Measurements from ENCODE around the gene MRPL23. TPM values are rescaled to one million over a fixed set of nuclear protein-coding genes. Genes with fewer than 3 reads are reported as not detected.

The MRPL23 gene
- total RNA-seq, 2 donors from 2014 or later, result 69.9 to 109 TPM

DNA sequence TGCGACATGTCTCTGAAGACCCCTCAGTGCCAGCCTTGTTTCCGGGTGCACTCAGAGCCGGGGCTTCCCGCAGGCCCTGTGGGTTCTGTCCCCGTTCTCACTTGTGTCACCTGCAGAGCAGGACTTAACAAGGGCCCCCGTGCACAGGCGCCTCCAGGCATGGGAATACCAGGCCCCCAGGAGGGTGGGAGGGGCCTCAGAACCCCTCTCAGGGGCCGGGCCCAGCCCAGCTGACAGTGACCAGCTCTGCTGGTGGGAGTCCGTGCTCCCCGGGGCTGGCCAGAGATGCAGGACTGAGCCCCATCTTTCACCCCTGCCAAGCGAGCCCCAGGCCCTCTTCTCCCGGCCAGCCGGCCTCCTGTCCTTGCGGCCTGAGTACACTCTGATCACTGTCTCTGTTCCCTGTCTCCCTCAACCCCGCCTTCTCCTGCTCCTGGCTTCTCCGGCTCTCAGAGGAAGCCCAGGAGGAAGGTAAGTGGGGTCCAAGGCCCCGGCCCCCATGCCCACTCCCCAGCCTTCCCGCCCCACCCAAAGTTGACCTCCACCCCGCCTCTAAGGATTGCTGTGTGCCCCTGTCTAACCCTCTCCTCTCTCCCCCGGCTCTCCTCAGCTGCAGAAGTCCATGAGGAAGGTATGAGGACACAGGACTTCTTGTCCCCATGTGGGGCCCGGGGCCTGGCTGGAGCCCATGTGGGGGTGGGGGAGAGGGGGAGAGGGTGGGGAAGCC, 22.3 kb upstream of the MRPL23 start:
- H3K4me1 Mint-ChIP-seq, result no peaks in the 10 kb centered on the region
- TF ChIP-seq, protein P1, sequence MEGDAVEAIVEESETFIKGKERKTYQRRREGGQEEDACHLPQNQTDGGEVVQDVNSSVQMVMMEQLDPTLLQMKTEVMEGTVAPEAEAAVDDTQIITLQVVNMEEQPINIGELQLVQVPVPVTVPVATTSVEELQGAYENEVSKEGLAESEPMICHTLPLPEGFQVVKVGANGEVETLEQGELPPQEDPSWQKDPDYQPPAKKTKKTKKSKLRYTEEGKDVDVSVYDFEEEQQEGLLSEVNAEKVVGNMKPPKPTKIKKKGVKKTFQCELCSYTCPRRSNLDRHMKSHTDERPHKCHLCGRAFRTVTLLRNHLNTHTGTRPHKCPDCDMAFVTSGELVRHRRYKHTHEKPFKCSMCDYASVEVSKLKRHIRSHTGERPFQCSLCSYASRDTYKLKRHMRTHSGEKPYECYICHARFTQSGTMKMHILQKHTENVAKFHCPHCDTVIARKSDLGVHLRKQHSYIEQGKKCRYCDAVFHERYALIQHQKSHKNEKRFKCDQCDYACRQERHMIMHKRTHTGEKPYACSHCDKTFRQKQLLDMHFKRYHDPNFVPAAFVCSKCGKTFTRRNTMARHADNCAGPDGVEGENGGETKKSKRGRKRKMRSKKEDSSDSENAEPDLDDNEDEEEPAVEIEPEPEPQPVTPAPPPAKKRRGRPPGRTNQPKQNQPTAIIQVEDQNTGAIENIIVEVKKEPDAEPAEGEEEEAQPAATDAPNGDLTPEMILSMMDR (conservative IDR thresholded peaks at IDR 0.05), result no peak
- 72 to 92% methylated on average over 6 to 21 of the region's 21 CpGs for WGBS, 2 experiments (ENCODE audit: insufficient coverage in 1 of 2, insufficient read length in 1 of 2)

GRCh38 chr11:1925373-1926155, 21.6 kb upstream of the MRPL23 start:
- Histone ChIP-seq H3K4me3 (ENCODE audit: low read length) (no peak overlapping the region), H3K27me3 (ENCODE audit: control insufficient read depth, insufficient read depth, low read length, poor library complexity, severe bottlenecking) (no peaks in the 10 kb centered on the region), H3K27ac (ENCODE audit: low read depth, low read length) (no peak overlapping the region), H3K9me3 (ENCODE audit: control insufficient read depth, low read length) (no peaks in the 10 kb centered on the region), H3K36me3 (ENCODE audit: control insufficient read depth, insufficient read depth, low read length) (no peaks in the 10 kb centered on the region), H3K4me1 (ENCODE audit: control insufficient read depth, insufficient read depth, low read length) (no peaks in the 10 kb centered on the region), H3K9ac (ENCODE audit: extremely low read depth, low read length, poor library complexity, severe bottlenecking) (no peak overlapping the region)
- Mint-ChIP-seq H3K27me3 (ENCODE audit: insufficient read depth) (no peaks in the 10 kb centered on the region), H3K4me3 (no peak overlapping the region), H3K4me1 (no peaks in the 10 kb centered on the region), H3K9me3 (no peaks in the 10 kb centered on the region), H3K36me3 (ENCODE audit: low read depth) (no peaks in the 10 kb centered on the region), H3K27ac (no peak overlapping the region)
- TF ChIP-seq, protein P1 (conservative IDR thresholded peaks at IDR 0.05), result no peak
- DNase-seq, result no peak
- WGBS, 2 experiments (ENCODE audit: insufficient coverage in 1 of 2, insufficient read length in 1 of 2), result 92 to 100% methylated on average over 6 to 23 of the region's 23 CpGs

More for the DNA sequence above, 22.3 kb upstream of the MRPL23 start:
- H3K4me3 ChIP-seq (ENCODE audit: low read length), result no peak overlapping the region
- no peak overlapping the region for H3K27ac ChIP-seq (ENCODE audit: low read depth, low read length)
- H3K4me1 ChIP-seq (ENCODE audit: control insufficient read depth, insufficient read depth, low read length), result no peaks in the 10 kb centered on the region
- H3K9me3 ChIP-seq (ENCODE audit: control insufficient read depth, low read length), result no peaks in the 10 kb centered on the region
- no peaks in the 10 kb centered on the region for H3K27me3 ChIP-seq (ENCODE audit: control insufficient read depth, insufficient read depth, low read length, poor library complexity, severe bottlenecking)
- Mint-ChIP-seq H3K4me3 (no peak overlapping the region), H3K27me3 (ENCODE audit: insufficient read depth) (no peaks in the 10 kb centered on the region), H3K27ac (no peak overlapping the region), H3K9me3 (no peaks in the 10 kb centered on the region), H3K36me3 (ENCODE audit: low read depth) (no peaks in the 10 kb centered on the region)
- H3K9ac ChIP-seq (ENCODE audit: extremely low read depth, low read length, poor library complexity, severe bottlenecking), result no peak overlapping the region
- no peak for DNase-seq
- no peaks in the 10 kb centered on the region for H3K36me3 ChIP-seq (ENCODE audit: control insufficient read depth, insufficient read depth, low read length)

GRCh38 chr11:1926156-1927025, 20.7 kb upstream of the MRPL23 start:
- Histone ChIP-seq H3K36me3 (ENCODE audit: control insufficient read depth, insufficient read depth, low read length) (no peaks in the 10 kb centered on the region), H3K4me3 (ENCODE audit: low read length) (no peak overlapping the region), H3K9me3 (ENCODE audit: control insufficient read depth, low read length) (no peaks in the 10 kb centered on the region), H3K27me3 (ENCODE audit: control insufficient read depth, insufficient read depth, low read length, poor library complexity, severe bottlenecking) (no peaks in the 10 kb centered on the region), H3K27ac (ENCODE audit: low read depth, low read length) (peak overlapping the region; percentile 10), H3K4me1 (ENCODE audit: control insufficient read depth, insufficient read depth, low read length) (no peaks in the 10 kb centered on the region), H3K9ac (ENCODE audit: extremely low read depth, low read length, poor library complexity, severe bottlenecking) (no peak overlapping the region)
- Mint-ChIP-seq H3K4me1 (no peaks in the 10 kb centered on the region), H3K27ac (no peak overlapping the region), H3K9me3 (no peaks in the 10 kb centered on the region), H3K27me3 (ENCODE audit: insufficient read depth) (no peaks in the 10 kb centered on the region), H3K4me3 (no peak overlapping the region), H3K36me3 (ENCODE audit: low read depth) (no peaks in the 10 kb centered on the region)
- WGBS, 2 experiments (ENCODE audit: insufficient coverage in 1 of 2, insufficient read length in 1 of 2), result 91 to 96% methylated on average over 36 to 41 of the region's 41 CpGs
- TF ChIP-seq, protein P1 (conservative IDR thresholded peaks at IDR 0.05), result no peak
- DNase-seq, result no peak
